HG03196 (cell line): ENCODE measurements around the gene CAPN3.
"Not testable (repeated sequence)": the region's sequence is repeated elsewhere in the genome, so short reads cannot be mapped to it uniquely, and the experiment has no call there.

Source experiments
- ATAC-seq: cut with Tn5 transposase; IDR thresholded peaks from one replicate; pipeline ENCODE4 v1.9.1; 2021; ENCODE audit not compliant: unreplicated experiment

Gene CAPN3

GRCh38 chr15:42359249-42359648, at the start of gene CAPN3:
CAPN3 (plus strand) TSS chr15:42359501; CDS start chr15:42359806, 305 bp downstream.
- ATAC-seq = no peak

- ATAC-seq = no peak
Measured at GRCh38 chr15:42313463-42313862, 45.8 kb upstream of the CAPN3 start.

GRCh38 chr15:42314818-42315217, 44.5 kb upstream of the CAPN3 start:
- no peak for ATAC-seq

GRCh38 chr15:42315521-42315920, 43.8 kb upstream of the CAPN3 start:
- ATAC-seq = no peak

GRCh38 chr15:42316282-42316805, 43.0 kb upstream of the CAPN3 start:
- not testable (repeated sequence) for ATAC-seq

GRCh38 chr15:42319206-42319605, 40.1 kb upstream of the CAPN3 start:
- no peak for ATAC-seq

GRCh38 chr15:42324308-42324707, 35.0 kb upstream of the CAPN3 start:
- no peak for ATAC-seq

GRCh38 chr15:42329161-42329560, 30.1 kb upstream of the CAPN3 start:
- no peak for ATAC-seq

GRCh38 chr15:42329992-42330391, 29.3 kb upstream of the CAPN3 start:
- ATAC-seq = no peak

GRCh38 chr15:42331235-42331634, 28.1 kb upstream of the CAPN3 start:
- no peak for ATAC-seq

GRCh38 chr15:42332331-42332730, 27.0 kb upstream of the CAPN3 start:
- ATAC-seq = no peak

- no peak for ATAC-seq
Measured at GRCh38 chr15:42335074-42335473, 24.2 kb upstream of the CAPN3 start.

- ATAC-seq = not testable (repeated sequence)
Measured at GRCh38 chr15:42336650-42337049, 22.7 kb upstream of the CAPN3 start.

- ATAC-seq = not testable (repeated sequence)
Measured at GRCh38 chr15:42337104-42337503, 22.2 kb upstream of the CAPN3 start.

GRCh38 chr15:42338500-42338899, 20.8 kb upstream of the CAPN3 start:
- ATAC-seq = no peak

GRCh38 chr15:42343596-42344232, 15.6 kb upstream of the CAPN3 start:
- ATAC-seq = no peak

- no peak for ATAC-seq
Measured at GRCh38 chr15:42344763-42345162, 14.5 kb upstream of the CAPN3 start.

- no peak for ATAC-seq
Measured at GRCh38 chr15:42345504-42345903, 13.8 kb upstream of the CAPN3 start.

- ATAC-seq = no peak
Measured at GRCh38 chr15:42348083-42348482, 11.2 kb upstream of the CAPN3 start.

GRCh38 chr15:42349186-42349585, 10.1 kb upstream of the CAPN3 start:
- no peak for ATAC-seq

GRCh38 chr15:42352401-42352800, 6.9 kb upstream of the CAPN3 start:
- no peak for ATAC-seq

- ATAC-seq = no peak
Measured at GRCh38 chr15:42353061-42353460, 6.2 kb upstream of the CAPN3 start.

- no peak for ATAC-seq
Measured at GRCh38 chr15:42354824-42355223, 4.5 kb upstream of the CAPN3 start.
